KOPT-K1 (cell line): ENCODE measurements around the gene NANOS1.

Experiments
- H3K27ac ChIP-seq: fragments of 200-600 bp; sonication (generic); 2 replicates; pipeline ENCODE4 v1.5.1; 2016; ENCODE audit warnings: antibody characterized with exemption, mild to moderate bottlenecking, low read depth, low read length; ENCODE audit not compliant: poor library complexity, severe bottlenecking
- H3K36me3 ChIP-seq: fragments of 200-600 bp; sonication (generic); 2 replicates; pipeline ENCODE4 v1.5.1; 2017; ENCODE audit warnings: antibody characterized with exemption, mild to moderate bottlenecking, low read length, moderate library complexity; ENCODE audit not compliant: insufficient read depth
- H3K9me3 ChIP-seq: fragments of 200-600 bp; sonication (generic); 2 replicates; pipeline ENCODE4 v1.5.1; 2017; ENCODE audit warnings: antibody characterized with exemption, low read length, mild to moderate bottlenecking; ENCODE audit not compliant: insufficient read depth, poor library complexity, severe bottlenecking

The NANOS1 gene

GRCh38 chr10:119028900-119029612, 458 bp upstream of the NANOS1 start:
- no peaks in the 10 kb centered on the region for H3K9me3 ChIP-seq
- H3K36me3 ChIP-seq = peaks cover 29% of the 10 kb centered on the region
- no peak overlapping the region for H3K27ac ChIP-seq

GRCh38 chr10:119030421-119031250, 1.1 kb downstream of the NANOS1 start:
- Histone ChIP-seq H3K36me3 (peaks cover 39% of the 10 kb centered on the region), H3K9me3 (no peaks in the 10 kb centered on the region), H3K27ac (peak overlapping the region; percentile 51)

- H3K36me3 ChIP-seq = peaks cover 48% of the 10 kb centered on the region
- peak overlapping the region; percentile 51 for H3K27ac ChIP-seq
- no peaks in the 10 kb centered on the region for H3K9me3 ChIP-seq
Measured at GRCh38 chr10:119031496-119032059, 2.1 kb downstream of the NANOS1 start.

- Histone ChIP-seq H3K27ac (no peak overlapping the region), H3K9me3 (no peaks in the 10 kb centered on the region), H3K36me3 (peaks cover 95% of the 10 kb centered on the region)
Measured at GRCh38 chr10:119039161-119039560, 9.6 kb downstream of the NANOS1 start.

- no peaks in the 10 kb centered on the region for H3K9me3 ChIP-seq
Measured at GRCh38 chr10:119041326-119041725, 11.8 kb downstream of the NANOS1 start.

GRCh38 chr10:119042169-119042568, 12.7 kb downstream of the NANOS1 start:
- Histone ChIP-seq H3K9me3 (no peaks in the 10 kb centered on the region), H3K36me3 (peaks cover 100% of the 10 kb centered on the region), H3K27ac (no peak overlapping the region)

More at GRCh38 chr10:119041326-119041725, 11.8 kb downstream of the NANOS1 start:
- peaks cover 100% of the 10 kb centered on the region for H3K36me3 ChIP-seq
- no peak overlapping the region for H3K27ac ChIP-seq

- H3K36me3 ChIP-seq = peaks cover 100% of the 10 kb centered on the region
- H3K9me3 ChIP-seq = no peaks in the 10 kb centered on the region
- no peak overlapping the region for H3K27ac ChIP-seq
Measured at GRCh38 chr10:119045561-119045960, 16.0 kb downstream of the NANOS1 start.

GRCh38 chr10:119049361-119049760, 19.8 kb downstream of the NANOS1 start:
- Histone ChIP-seq H3K36me3 (peaks cover 100% of the 10 kb centered on the region), H3K27ac (no peak overlapping the region), H3K9me3 (no peaks in the 10 kb centered on the region)

- H3K27ac ChIP-seq = no peak overlapping the region
- H3K9me3 ChIP-seq = no peaks in the 10 kb centered on the region
- H3K36me3 ChIP-seq = peaks cover 100% of the 10 kb centered on the region
Measured at GRCh38 chr10:119049777-119050176, 20.3 kb downstream of the NANOS1 start.

GRCh38 chr10:119051775-119052174, 22.3 kb downstream of the NANOS1 start:
- no peaks in the 10 kb centered on the region for H3K9me3 ChIP-seq
- no peak overlapping the region for H3K27ac ChIP-seq
- peaks cover 100% of the 10 kb centered on the region for H3K36me3 ChIP-seq

- Histone ChIP-seq H3K27ac (no peak overlapping the region), H3K9me3 (no peaks in the 10 kb centered on the region), H3K36me3 (peaks cover 100% of the 10 kb centered on the region)
Measured at GRCh38 chr10:119055472-119055871, 26.0 kb downstream of the NANOS1 start.

- H3K36me3 ChIP-seq = peaks cover 100% of the 10 kb centered on the region
- no peak overlapping the region for H3K27ac ChIP-seq
- H3K9me3 ChIP-seq = no peaks in the 10 kb centered on the region
Measured at GRCh38 chr10:119058010-119058409, 28.5 kb downstream of the NANOS1 start.

- H3K36me3 ChIP-seq = peaks cover 100% of the 10 kb centered on the region
- no peaks in the 10 kb centered on the region for H3K9me3 ChIP-seq
- no peak overlapping the region for H3K27ac ChIP-seq
Measured at GRCh38 chr10:119059557-119059956, 30.0 kb downstream of the NANOS1 start.

GRCh38 chr10:119060107-119060506, 30.6 kb downstream of the NANOS1 start:
- Histone ChIP-seq H3K36me3 (peaks cover 100% of the 10 kb centered on the region), H3K27ac (no peak overlapping the region), H3K9me3 (no peaks in the 10 kb centered on the region)

GRCh38 chr10:119061352-119061751, 31.8 kb downstream of the NANOS1 start:
- no peaks in the 10 kb centered on the region for H3K9me3 ChIP-seq
- H3K36me3 ChIP-seq = peaks cover 100% of the 10 kb centered on the region
- no peak overlapping the region for H3K27ac ChIP-seq
